Thyroid gland (tissue), 4 donors: ENCODE data around the gene ANKRD10. TPM values are rescaled to one million over a fixed set of nuclear protein-coding genes. Genes with fewer than 3 reads are reported as not detected.

Experiments
- DNase-seq, 2 donors: peaks; one replicate each; pipeline ENCODE4 v3.0.0-alpha.2; 2019
- H3K27ac ChIP-seq, 3 donors: fragments of 200-600 bp; sonication (generic); 1 replicate in 2 of 3; 2 replicates in 1 of 3; pipeline ENCODE4 v1.5.1; 2016 to 2019; ENCODE audit warnings: mild to moderate bottlenecking in 1 of 3, moderate library complexity in 1 of 3
- H3K27me3 ChIP-seq: fragments of 200-600 bp; sonication (generic); one replicate; pipeline ENCODE4 v1.5.1; 2019
- H3K36me3 ChIP-seq, 2 donors: fragments of 200-600 bp; sonication (generic); one replicate each; pipeline ENCODE4 v1.5.1; 2016 to 2019
- H3K4me1 ChIP-seq, 2 donors: fragments of 200-600 bp; sonication (generic); one replicate each; pipeline ENCODE4 v1.5.1; 2017 to 2019
- H3K4me3 ChIP-seq, 3 donors: fragments of 200-600 bp; sonication (generic); replicated peaks in 1 of 3; 1 replicate in 2 of 3; 2 replicates in 1 of 3; pipeline ENCODE4 v1.5.1; 2016; ENCODE audit warnings: mild to moderate bottlenecking in 1 of 3
- H3K9me3 ChIP-seq: fragments of 200-600 bp; sonication (generic); one replicate; pipeline ENCODE4 v1.5.1; 2017
- CTCF ChIP-seq, 6 experiments: fragments of 200-600 bp in 3 of 6; fragments of 450-650 bp in 3 of 6; sonication (generic) in 3 of 6; IDR thresholded peaks; one replicate each; pipeline ENCODE4 v1.5.1; 2016 to 2019; ENCODE audit warnings: antibody characterized with exemption in 6 of 6, mild to moderate bottlenecking in 2 of 6, inconsistent platforms in 1 of 6, moderate library complexity in 1 of 6
- POLR2A ChIP-seq, 2 donors: fragments of 450-650 bp; IDR thresholded peaks; one replicate each; pipeline ENCODE4 v1.6.1; 2017; ENCODE audit warnings: antibody characterized with exemption in 2 of 2, mild to moderate bottlenecking in 2 of 2, moderate library complexity in 1 of 2
- WGBS, 2 donors: methylation state at CpG; one replicate each; pipeline ENCODE4 v1.1.5; 2017; 5-methylcytosine and 5-hydroxymethylcytosine counted together
- intact Hi-C: fragments of 100-400 bp; cut with DNase I; formaldehyde crosslinking; loops from one replicate; pipeline ENCODE4 v1.15.1; 2023
- total RNA-seq, 4 donors: library from RNA; depleted of rRNA; stranded (reverse); fragments of >200 nt; gene quantifications; one replicate each; pipeline ENCODE4 v1.2.3, GENCODE V29; 2016

Gene ANKRD10
- total RNA-seq, 4 donors from 2014 or later = 105 to 168 (median 135) TPM

GRCh38 chr13:110910013-110910890 is 4.6 kb downstream of the ANKRD10 start:
- Histone ChIP-seq H3K36me3 (peaks cover 8% of the 10 kb centered on the region in 2 donors), H3K4me3 (no peak overlapping the region), H3K4me1 (peaks cover 29 to 63% of the 10 kb centered on the region in 2 donors), H3K9me3 (no peaks in the 10 kb centered on the region), H3K27me3 (no peaks in the 10 kb centered on the region), H3K27ac (no peak overlapping the region)
- no peak for DNase-seq
- no peak for TF ChIP-seq CTCF (IDR thresholded peaks at IDR 0.05)
- no peak for TF ChIP-seq POLR2A (IDR thresholded peaks at IDR 0.05)
- intact Hi-C loops = loop anchor here (5.0 to 10.0 kb wide), 2 partner anchors 38 to 195 kb away; partner anchors contain the start of gene ING1
- WGBS, 2 donors = 71 to 78% methylated on average over 14 of the region's 14 CpGs

- DNase-seq = peak; percentile 42 to 56
- no peaks in the 10 kb centered on the region for H3K27me3 ChIP-seq
- H3K9me3 ChIP-seq = no peaks in the 10 kb centered on the region
- H3K27ac ChIP-seq = peak overlapping the region; percentile 9 to 51 (median 40)
- peaks cover 24 to 59% of the 10 kb centered on the region in 2 donors for H3K4me1 ChIP-seq
- H3K4me3 ChIP-seq = no peak overlapping the region
- no peak for TF ChIP-seq POLR2A (IDR thresholded peaks at IDR 0.05)
- WGBS, 2 donors = 43 to 57% methylated on average over 9 of the region's 9 CpGs
- intact Hi-C loops = no loop called here
- peaks cover 8 to 13% of the 10 kb centered on the region in 2 donors for H3K36me3 ChIP-seq
Observed at GRCh38 chr13:110907951-110908898, 6.6 kb downstream of the ANKRD10 start.

- H3K4me1 ChIP-seq = peaks cover 15 to 50% of the 10 kb centered on the region in 2 donors
- no peaks in the 10 kb centered on the region for H3K27me3 ChIP-seq
- peak overlapping the region in 2 of 3 donors; percentile 40 to 51 for H3K27ac ChIP-seq
- peaks cover 8 to 13% of the 10 kb centered on the region in 2 donors for H3K36me3 ChIP-seq
- TF ChIP-seq POLR2A (IDR thresholded peaks at IDR 0.05) (no peak), CTCF (IDR thresholded peaks at IDR 0.05) (no peak)
- DNase-seq = no peak
- H3K9me3 ChIP-seq = no peaks in the 10 kb centered on the region
- WGBS, 2 donors = 89 to 91% methylated on average over 3 of the region's 4 CpGs
- intact Hi-C loops = no loop called here
- no peak overlapping the region for H3K4me3 ChIP-seq
Observed at GRCh38 chr13:110907301-110907700, 7.6 kb downstream of the ANKRD10 start.

GRCh38 chr13:110904748-110905147 is 10.1 kb downstream of the ANKRD10 start:
- WGBS, 2 donors = 82 to 87% methylated on average over 7 of the region's 7 CpGs
- Histone ChIP-seq H3K4me1 (peaks cover 15 to 26% of the 10 kb centered on the region in 2 donors), H3K27ac (no peak overlapping the region), H3K27me3 (no peaks in the 10 kb centered on the region), H3K36me3 (peaks cover 1 to 13% of the 10 kb centered on the region in 2 donors), H3K9me3 (no peaks in the 10 kb centered on the region), H3K4me3 (no peak overlapping the region)
- intact Hi-C loops = no loop called here
- no peak for TF ChIP-seq CTCF (IDR thresholded peaks at IDR 0.05)
- no peak for TF ChIP-seq POLR2A (IDR thresholded peaks at IDR 0.05)
- DNase-seq = no peak

- Histone ChIP-seq H3K27ac (no peak overlapping the region), H3K9me3 (no peaks in the 10 kb centered on the region), H3K36me3 (peaks cover 0 to 11% of the 10 kb centered on the region in 2 donors), H3K4me3 (no peak overlapping the region), H3K27me3 (no peaks in the 10 kb centered on the region), H3K4me1 (peaks cover 0 to 6% of the 10 kb centered on the region in 2 donors)
- TF ChIP-seq POLR2A (IDR thresholded peaks at IDR 0.05) (no peak), CTCF (IDR thresholded peaks at IDR 0.05) (no peak)
- intact Hi-C loops = no loop called here
- DNase-seq = no peak
- WGBS, 2 donors = 83 to 93% methylated on average over 2 of the region's 2 CpGs
Observed at GRCh38 chr13:110902370-110902769, 12.5 kb downstream of the ANKRD10 start.
